Measurements from ENCODE around the gene NOS1AP. TPM values are rescaled to one million over a fixed set of nuclear protein-coding genes. Genes with fewer than 3 reads are reported as not detected.

The NOS1AP gene
- total RNA-seq, 1 experiment from 2014 or later: 5.3 TPM

DNA sequence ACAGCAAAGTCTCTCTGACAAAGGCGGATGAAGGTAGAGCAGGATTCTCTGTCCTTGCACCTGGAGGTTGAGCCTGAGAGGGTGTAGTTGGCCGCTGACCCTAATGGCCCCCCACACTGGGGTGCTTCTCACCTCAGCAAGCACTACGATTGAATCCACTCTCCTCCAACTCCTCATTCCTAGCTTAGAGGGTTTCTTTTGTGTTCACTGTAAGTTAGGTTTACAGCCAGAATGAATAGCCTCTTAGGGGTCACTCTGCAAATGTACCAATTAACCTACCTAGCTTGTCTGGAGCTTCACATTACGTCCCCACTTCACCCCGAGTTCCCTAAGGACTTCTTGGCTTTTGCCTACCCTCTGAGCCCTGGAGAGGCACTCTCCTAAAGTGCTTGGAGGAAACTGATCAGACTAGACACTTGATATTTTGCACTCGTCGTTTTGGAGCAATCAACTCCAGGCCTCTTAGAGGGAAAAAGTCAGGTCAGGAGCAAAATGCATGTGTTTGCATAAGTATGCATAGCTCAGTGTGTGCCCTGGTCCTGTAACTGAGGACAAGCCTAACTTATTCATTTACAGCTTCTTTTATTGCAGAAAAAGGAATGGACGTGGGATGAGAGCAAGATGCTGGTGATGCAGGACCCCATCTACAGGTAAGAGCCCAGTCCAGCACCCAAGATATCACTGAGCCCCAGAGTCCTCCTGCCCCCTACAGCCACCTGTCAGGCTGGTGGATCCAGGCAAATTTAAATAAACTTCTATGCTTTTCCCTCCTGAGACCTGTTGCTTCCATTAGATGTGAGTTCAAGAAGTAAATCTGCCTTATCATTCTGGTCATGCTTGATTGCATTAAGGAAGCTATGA lies 230.8 kb downstream of the NOS1AP start:
- TF ChIP-seq ZFX (IDR thresholded peaks at IDR 0.05) (no peak), TCF7L2 (IDR thresholded peaks at IDR 0.05; ENCODE audit: borderline replicate concordance, extremely low read depth, insufficient read depth, insufficient read length) (no peak), SP1 (IDR thresholded peaks at IDR 0.05; ENCODE audit: low read depth) (no peak), EGR1 (IDR thresholded peaks at IDR 0.05; ENCODE audit: low read depth) (no peak), SIN3A (IDR thresholded peaks at IDR 0.05; ENCODE audit: low read depth) (no peak), FOSL1 (IDR thresholded peaks at IDR 0.05; ENCODE audit: low read depth) (no peak), CEBPB (IDR thresholded peaks at IDR 0.05; ENCODE audit: low read depth) (no peak), SRF (IDR thresholded peaks at IDR 0.05; ENCODE audit: low read depth) (no peak), POLR2A (IDR thresholded peaks at IDR 0.05; ENCODE audit: borderline replicate concordance, extremely low read depth, insufficient read depth, insufficient read length) (no peak), RAD21 (IDR thresholded peaks at IDR 0.05; ENCODE audit: low read depth) (no peak), ELF1 (IDR thresholded peaks at IDR 0.05; ENCODE audit: borderline replicate concordance, low read depth) (no peak)
- TF ChIP-seq, protein P1, sequence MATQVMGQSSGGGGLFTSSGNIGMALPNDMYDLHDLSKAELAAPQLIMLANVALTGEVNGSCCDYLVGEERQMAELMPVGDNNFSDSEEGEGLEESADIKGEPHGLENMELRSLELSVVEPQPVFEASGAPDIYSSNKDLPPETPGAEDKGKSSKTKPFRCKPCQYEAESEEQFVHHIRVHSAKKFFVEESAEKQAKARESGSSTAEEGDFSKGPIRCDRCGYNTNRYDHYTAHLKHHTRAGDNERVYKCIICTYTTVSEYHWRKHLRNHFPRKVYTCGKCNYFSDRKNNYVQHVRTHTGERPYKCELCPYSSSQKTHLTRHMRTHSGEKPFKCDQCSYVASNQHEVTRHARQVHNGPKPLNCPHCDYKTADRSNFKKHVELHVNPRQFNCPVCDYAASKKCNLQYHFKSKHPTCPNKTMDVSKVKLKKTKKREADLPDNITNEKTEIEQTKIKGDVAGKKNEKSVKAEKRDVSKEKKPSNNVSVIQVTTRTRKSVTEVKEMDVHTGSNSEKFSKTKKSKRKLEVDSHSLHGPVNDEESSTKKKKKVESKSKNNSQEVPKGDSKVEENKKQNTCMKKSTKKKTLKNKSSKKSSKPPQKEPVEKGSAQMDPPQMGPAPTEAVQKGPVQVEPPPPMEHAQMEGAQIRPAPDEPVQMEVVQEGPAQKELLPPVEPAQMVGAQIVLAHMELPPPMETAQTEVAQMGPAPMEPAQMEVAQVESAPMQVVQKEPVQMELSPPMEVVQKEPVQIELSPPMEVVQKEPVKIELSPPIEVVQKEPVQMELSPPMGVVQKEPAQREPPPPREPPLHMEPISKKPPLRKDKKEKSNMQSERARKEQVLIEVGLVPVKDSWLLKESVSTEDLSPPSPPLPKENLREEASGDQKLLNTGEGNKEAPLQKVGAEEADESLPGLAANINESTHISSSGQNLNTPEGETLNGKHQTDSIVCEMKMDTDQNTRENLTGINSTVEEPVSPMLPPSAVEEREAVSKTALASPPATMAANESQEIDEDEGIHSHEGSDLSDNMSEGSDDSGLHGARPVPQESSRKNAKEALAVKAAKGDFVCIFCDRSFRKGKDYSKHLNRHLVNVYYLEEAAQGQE (IDR thresholded peaks at IDR 0.05; ENCODE audit: low read depth): no peak
- TF ChIP-seq, protein P2, sequence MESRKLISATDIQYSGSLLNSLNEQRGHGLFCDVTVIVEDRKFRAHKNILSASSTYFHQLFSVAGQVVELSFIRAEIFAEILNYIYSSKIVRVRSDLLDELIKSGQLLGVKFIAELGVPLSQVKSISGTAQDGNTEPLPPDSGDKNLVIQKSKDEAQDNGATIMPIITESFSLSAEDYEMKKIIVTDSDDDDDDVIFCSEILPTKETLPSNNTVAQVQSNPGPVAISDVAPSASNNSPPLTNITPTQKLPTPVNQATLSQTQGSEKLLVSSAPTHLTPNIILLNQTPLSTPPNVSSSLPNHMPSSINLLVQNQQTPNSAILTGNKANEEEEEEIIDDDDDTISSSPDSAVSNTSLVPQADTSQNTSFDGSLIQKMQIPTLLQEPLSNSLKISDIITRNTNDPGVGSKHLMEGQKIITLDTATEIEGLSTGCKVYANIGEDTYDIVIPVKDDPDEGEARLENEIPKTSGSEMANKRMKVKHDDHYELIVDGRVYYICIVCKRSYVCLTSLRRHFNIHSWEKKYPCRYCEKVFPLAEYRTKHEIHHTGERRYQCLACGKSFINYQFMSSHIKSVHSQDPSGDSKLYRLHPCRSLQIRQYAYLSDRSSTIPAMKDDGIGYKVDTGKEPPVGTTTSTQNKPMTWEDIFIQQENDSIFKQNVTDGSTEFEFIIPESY (IDR thresholded peaks at IDR 0.05; ENCODE audit: extremely low read depth, insufficient replicate concordance, low read length): no peak
- TF ChIP-seq, protein P3, sequence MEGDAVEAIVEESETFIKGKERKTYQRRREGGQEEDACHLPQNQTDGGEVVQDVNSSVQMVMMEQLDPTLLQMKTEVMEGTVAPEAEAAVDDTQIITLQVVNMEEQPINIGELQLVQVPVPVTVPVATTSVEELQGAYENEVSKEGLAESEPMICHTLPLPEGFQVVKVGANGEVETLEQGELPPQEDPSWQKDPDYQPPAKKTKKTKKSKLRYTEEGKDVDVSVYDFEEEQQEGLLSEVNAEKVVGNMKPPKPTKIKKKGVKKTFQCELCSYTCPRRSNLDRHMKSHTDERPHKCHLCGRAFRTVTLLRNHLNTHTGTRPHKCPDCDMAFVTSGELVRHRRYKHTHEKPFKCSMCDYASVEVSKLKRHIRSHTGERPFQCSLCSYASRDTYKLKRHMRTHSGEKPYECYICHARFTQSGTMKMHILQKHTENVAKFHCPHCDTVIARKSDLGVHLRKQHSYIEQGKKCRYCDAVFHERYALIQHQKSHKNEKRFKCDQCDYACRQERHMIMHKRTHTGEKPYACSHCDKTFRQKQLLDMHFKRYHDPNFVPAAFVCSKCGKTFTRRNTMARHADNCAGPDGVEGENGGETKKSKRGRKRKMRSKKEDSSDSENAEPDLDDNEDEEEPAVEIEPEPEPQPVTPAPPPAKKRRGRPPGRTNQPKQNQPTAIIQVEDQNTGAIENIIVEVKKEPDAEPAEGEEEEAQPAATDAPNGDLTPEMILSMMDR (IDR thresholded peaks at IDR 0.05 in 2 of 3, conservative IDR thresholded peaks at IDR 0.05 in 1 of 3; ENCODE audit: borderline replicate concordance in 1 of 3, insufficient read depth in 1 of 3, low read depth in 2 of 3, low read length in 2 of 3): no peak
- TF ChIP-seq, protein P4, sequence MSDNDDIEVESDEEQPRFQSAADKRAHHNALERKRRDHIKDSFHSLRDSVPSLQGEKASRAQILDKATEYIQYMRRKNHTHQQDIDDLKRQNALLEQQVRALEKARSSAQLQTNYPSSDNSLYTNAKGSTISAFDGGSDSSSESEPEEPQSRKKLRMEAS (IDR thresholded peaks at IDR 0.05): no peak
- TF ChIP-seq, protein P5, sequence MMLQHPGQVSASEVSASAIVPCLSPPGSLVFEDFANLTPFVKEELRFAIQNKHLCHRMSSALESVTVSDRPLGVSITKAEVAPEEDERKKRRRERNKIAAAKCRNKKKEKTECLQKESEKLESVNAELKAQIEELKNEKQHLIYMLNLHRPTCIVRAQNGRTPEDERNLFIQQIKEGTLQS (IDR thresholded peaks at IDR 0.05): no peak

More for the DNA sequence above, 230.8 kb downstream of the NOS1AP start:
- ChIA-PET RAD21 (ENCODE audit: low non-redundant PET in 1 of 2, low total read pairs in 2 of 2, uncharacterized antibody in 2 of 2, unreplicated experiment in 2 of 2) (no interaction called here), POLR2A (no interaction called here), CTCF (no interaction called here)
- Histone ChIP-seq H3K27ac (ENCODE audit: low read depth, low read length) (no peak overlapping the region), H4K20me1 (ENCODE audit: insufficient read depth) (no peaks in the 10 kb centered on the region), H3K9me3 (ENCODE audit: control insufficient read depth in 1 of 2, insufficient read depth in 1 of 2, low read depth in 1 of 2, low read length in 2 of 2) (no peaks in the 10 kb centered on the region), H3K36me3 (ENCODE audit: control insufficient read depth in 1 of 2, insufficient read depth in 2 of 2, low read length in 2 of 2) (no peaks in the 10 kb centered on the region), H3K4me2 (ENCODE audit: low read length) (no peak overlapping the region), H3K9ac (ENCODE audit: low read length) (no peak overlapping the region), H3K4me3 (replicated peaks in 1 of 2; ENCODE audit: low read depth in 1 of 2, low read length in 2 of 2) (no peak overlapping the region), H3K79me2 (ENCODE audit: insufficient read depth, low read length) (no peaks in the 10 kb centered on the region), H3K9me2 (ENCODE audit: insufficient read depth) (no peaks in the 10 kb centered on the region), H2AFZ (ENCODE audit: low read depth, low read length, poor library complexity, severe bottlenecking) (no peak overlapping the region), H3K27me3 (ENCODE audit: insufficient read depth, low read length) (no peaks in the 10 kb centered on the region), H3K4me1 (ENCODE audit: control insufficient read depth in 1 of 2, insufficient read depth in 2 of 2, low read length in 2 of 2) (no peaks in the 10 kb centered on the region)
- DNase-seq (ENCODE audit: low read depth, low spot score): no peak
- intact Hi-C loops (cut with micrococcal nuclease): no loop called here
- no peak for ATAC-seq
- no TSS peak for BruUV-seq (replicated peaks)
